HL-60 (cell line): Measurements from ENCODE around the gene VTI1A.

Experiments
- DNase-seq, 2 experiments: peaks; one replicate each; pipeline ENCODE4 v3.0.0-alpha.2; 2010 to 2020; ENCODE audit warnings: low read depth in 1 of 2, low spot score in 1 of 2
- H3K27ac ChIP-seq: fragments of 250-450 bp; sonication (Bioruptor Pico); replicated peaks from 2 replicates; pipeline ENCODE4 v1.5.1; 2020; ENCODE audit warnings: mild to moderate bottlenecking, moderate library complexity
- H3K27me3 ChIP-seq: fragments of 250-450 bp; sonication (Bioruptor Pico); 2 replicates; pipeline ENCODE4 v1.5.1; 2021; ENCODE audit warnings: mild to moderate bottlenecking, moderate library complexity; ENCODE audit not compliant: insufficient read depth, poor library complexity, severe bottlenecking
- H3K4me3 ChIP-seq: replicated peaks from 2 replicates; pipeline ENCODE4 v1.5.1; 2011; ENCODE audit warnings: mild to moderate bottlenecking, control low read depth, low read length; ENCODE audit not compliant: insufficient read depth
- CTCF ChIP-seq: IDR thresholded peaks from one replicate; pipeline ENCODE4 v1.5.1; 2011; ENCODE audit warnings: low read length, control low read depth, inconsistent platforms; ENCODE audit not compliant: insufficient read depth
- GABPA ChIP-seq: IDR thresholded peaks from 2 replicates; pipeline ENCODE4 v1.6.1; 2012; ENCODE audit warnings: low read depth
- POLR2AphosphoS5 ChIP-seq: IDR thresholded peaks from 2 replicates; pipeline ENCODE4 v1.6.1; 2012; ENCODE audit warnings: low read depth
- REST ChIP-seq: IDR thresholded peaks from 2 replicates; pipeline ENCODE4 v1.6.1; 2012; ENCODE audit warnings: low read depth; ENCODE audit not compliant: insufficient replicate concordance
- SPI1 ChIP-seq: IDR thresholded peaks from 2 replicates; pipeline ENCODE4 v1.6.1; 2012; ENCODE audit warnings: low read depth, mild to moderate bottlenecking, borderline replicate concordance

The VTI1A gene

DNA sequence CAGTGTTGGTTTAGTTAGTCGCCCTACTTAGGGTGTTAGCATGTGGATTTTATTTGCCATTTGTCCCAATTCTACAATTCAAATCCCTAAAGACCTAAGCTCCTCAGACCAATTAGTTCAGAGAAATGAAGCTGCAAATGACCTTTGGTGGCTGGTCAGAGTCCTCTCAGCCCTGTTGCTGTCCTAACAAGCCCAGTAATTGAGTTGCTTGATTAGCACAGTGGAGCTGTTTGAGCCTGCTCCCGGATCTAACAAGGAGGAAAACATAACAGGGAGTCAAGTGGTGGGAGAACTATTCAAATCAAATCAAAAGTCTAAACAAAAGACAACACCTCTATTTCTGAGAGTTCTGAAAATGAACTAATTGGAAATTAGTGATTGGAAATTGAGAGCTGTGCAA, 22.4 kb upstream of the VTI1A start:
- Histone ChIP-seq H3K4me3 (no peak overlapping the region), H3K27ac (no peak overlapping the region), H3K27me3 (no peaks in the 10 kb centered on the region)
- no peak for DNase-seq
- no peak for TF ChIP-seq SPI1
- no peak for TF ChIP-seq GABPA
- no peak for TF ChIP-seq REST
- TF ChIP-seq POLR2AphosphoS5, result no peak
- TF ChIP-seq CTCF, result no peak

GRCh38 chr10:112426111-112426510, 20.9 kb upstream of the VTI1A start:
- peak in 1 of 2 experiments; percentile 20 for DNase-seq
- Histone ChIP-seq H3K4me3 (no peak overlapping the region), H3K27ac (no peak overlapping the region), H3K27me3 (no peaks in the 10 kb centered on the region)
- TF ChIP-seq POLR2AphosphoS5, result no peak
- TF ChIP-seq GABPA, result no peak
- TF ChIP-seq CTCF, result no peak
- no peak for TF ChIP-seq SPI1
- TF ChIP-seq REST, result no peak

DNA sequence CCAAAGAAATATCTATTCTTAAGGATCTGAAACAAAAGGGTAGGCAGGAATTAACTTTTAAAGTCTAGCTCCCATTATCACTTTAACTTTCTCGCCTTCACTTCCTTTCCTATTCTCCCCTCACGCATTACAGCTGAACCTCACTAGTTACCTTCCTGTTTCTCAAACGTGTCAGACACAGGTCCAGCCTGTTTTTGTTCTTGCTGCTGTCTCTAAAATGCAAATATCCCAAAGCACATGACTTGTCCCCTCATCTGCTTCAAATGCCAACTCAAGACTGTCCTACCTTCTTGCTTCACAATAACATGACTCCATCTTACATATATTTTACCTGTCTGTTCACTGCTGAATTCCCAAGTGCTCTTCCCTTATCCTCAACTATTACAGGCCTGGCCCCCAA, 17.9 kb upstream of the VTI1A start:
- no peak for TF ChIP-seq CTCF
- no peak for TF ChIP-seq POLR2AphosphoS5
- no peak for TF ChIP-seq GABPA
- no peak for TF ChIP-seq REST
- no peak for TF ChIP-seq SPI1
- no peak overlapping the region for H3K27ac ChIP-seq
- no peak overlapping the region for H3K4me3 ChIP-seq
- no peak for DNase-seq
- H3K27me3 ChIP-seq, result no peaks in the 10 kb centered on the region
